OCI-LY1 (cell line): ENCODE results near the gene PRKG1.

ENCODE experiments used
- CTCF ChIP-seq: fragments of 200-600 bp; sonication (generic), shearing (Covaris generic); IDR thresholded peaks from 2 replicates; pipeline ENCODE4 v1.5.1; 2017; ENCODE audit warnings: mild to moderate bottlenecking, antibody characterized with exemption, low read length, moderate library complexity, mixed read lengths
- EZH2 ChIP-seq: fragments of 200-600 bp; sonication (generic), shearing (Covaris generic); IDR thresholded peaks from 2 replicates; pipeline ENCODE4 v1.8.0; 2017; ENCODE audit warnings: borderline replicate concordance, mixed run types, mild to moderate bottlenecking, antibody characterized with exemption, low read length, moderate library complexity, mixed read lengths

GRCh38 chr10:52027055-52027705 is 952.9 kb downstream of the PRKG1 start:
- TF ChIP-seq EZH2 (no peak), CTCF (no peak)
